Hepatocyte (in vitro differentiated cells): ENCODE results near the gene ARPP21. TPM values are rescaled to one million over a fixed set of nuclear protein-coding genes. Genes with fewer than 3 reads are reported as not detected.

ENCODE experiments used
- DNase-seq: peaks from one replicate; pipeline ENCODE4 v3.0.0-alpha.2; 2016; ENCODE audit warnings: low spot score
- H2AFZ ChIP-seq: fragments of 200-600 bp; sonication (generic); 2 replicates; pipeline ENCODE4 v1.6.0; 2016; ENCODE audit warnings: antibody characterized with exemption, mild to moderate bottlenecking
- H3K27ac ChIP-seq: fragments of 200-600 bp; sonication (generic); 2 replicates; pipeline ENCODE4 v1.5.1; 2016; ENCODE audit warnings: mild to moderate bottlenecking
- H3K27me3 ChIP-seq: fragments of 200-600 bp; sonication (generic); 2 replicates; pipeline ENCODE4 v1.6.1; 2016
- H3K36me3 ChIP-seq: fragments of 200-600 bp; sonication (generic); replicated peaks from 2 replicates; pipeline ENCODE4 v1.5.1; 2016; ENCODE audit warnings: low read depth; ENCODE audit not compliant: insufficient read depth
- H3K4me1 ChIP-seq: fragments of 200-600 bp; sonication (generic); 2 replicates; pipeline ENCODE4 v1.5.1; 2016; ENCODE audit warnings: mild to moderate bottlenecking, moderate library complexity; ENCODE audit not compliant: insufficient read depth
- H3K4me2 ChIP-seq: fragments of 200-600 bp; sonication (generic); 2 replicates; pipeline ENCODE4 v1.6.0; 2016
- H3K4me3 ChIP-seq: fragments of 200-600 bp; sonication (generic); 2 replicates; pipeline ENCODE4 v1.5.1; 2016; ENCODE audit warnings: mild to moderate bottlenecking
- H3K79me2 ChIP-seq: fragments of 200-600 bp; sonication (generic); 2 replicates; pipeline ENCODE4 v1.6.0; 2017; ENCODE audit warnings: mild to moderate bottlenecking
- H3K9me2 ChIP-seq: fragments of 200-600 bp; sonication (generic); replicated peaks from 2 replicates; pipeline ENCODE4 v1.6.0; 2017; ENCODE audit warnings: mild to moderate bottlenecking; ENCODE audit not compliant: insufficient read depth
- H3K9me3 ChIP-seq: fragments of 200-600 bp; sonication (generic); 2 replicates; pipeline ENCODE4 v1.5.1; 2016; ENCODE audit warnings: low read depth, mild to moderate bottlenecking
- H4K20me1 ChIP-seq: fragments of 200-600 bp; sonication (generic); 2 replicates; pipeline ENCODE4 v1.6.0; 2016; ENCODE audit warnings: mild to moderate bottlenecking; ENCODE audit not compliant: insufficient read depth, poor library complexity, severe bottlenecking
- CTCF ChIP-seq: fragments of 200-600 bp; sonication (generic); IDR thresholded peaks from 2 replicates; pipeline ENCODE4 v1.5.1; 2016; ENCODE audit warnings: antibody characterized with exemption, mild to moderate bottlenecking; ENCODE audit not compliant: poor library complexity
- EZH2 ChIP-seq: fragments of 200-600 bp; sonication (generic); IDR thresholded peaks from 2 replicates; pipeline ENCODE4 v1.6.1; 2016; ENCODE audit warnings: antibody characterized with exemption, mild to moderate bottlenecking, borderline replicate concordance
- EZH2phosphoT487 ChIP-seq: fragments of 200-600 bp; sonication (generic); IDR thresholded peaks from one replicate; pipeline ENCODE4 v1.6.1; 2018; ENCODE audit warnings: antibody characterized with exemption, mild to moderate bottlenecking, low read depth, moderate library complexity; ENCODE audit not compliant: unreplicated experiment, severe bottlenecking
- WGBS: methylation state at CpG from one replicate; pipeline ENCODE4 v1.1.6; 2016; ENCODE audit warnings: low lambda C conversion rate; ENCODE audit errors: missing lambda C conversion rate; 5-methylcytosine and 5-hydroxymethylcytosine counted together
- polyA plus RNA-seq: library from polyadenylated mRNA; unstranded; fragments of >200 nt; fragmentation: Nextera tagmentation; extraction: Ambion mirVana; gene quantifications from 2 replicates; pipeline ENCODE4 v1.2.1, GENCODE V29; 2016
- total RNA-seq: library from RNA; depleted of rRNA; stranded (reverse); fragments of >200 nt; gene quantifications from 2 replicates; pipeline ENCODE4 v1.2.3, GENCODE V29; 2014

ARPP21 gene
- total and polyA plus RNA-seq, 2 experiments from 2014 or later, result 0.19 TPM; not detected in 1

DNA sequence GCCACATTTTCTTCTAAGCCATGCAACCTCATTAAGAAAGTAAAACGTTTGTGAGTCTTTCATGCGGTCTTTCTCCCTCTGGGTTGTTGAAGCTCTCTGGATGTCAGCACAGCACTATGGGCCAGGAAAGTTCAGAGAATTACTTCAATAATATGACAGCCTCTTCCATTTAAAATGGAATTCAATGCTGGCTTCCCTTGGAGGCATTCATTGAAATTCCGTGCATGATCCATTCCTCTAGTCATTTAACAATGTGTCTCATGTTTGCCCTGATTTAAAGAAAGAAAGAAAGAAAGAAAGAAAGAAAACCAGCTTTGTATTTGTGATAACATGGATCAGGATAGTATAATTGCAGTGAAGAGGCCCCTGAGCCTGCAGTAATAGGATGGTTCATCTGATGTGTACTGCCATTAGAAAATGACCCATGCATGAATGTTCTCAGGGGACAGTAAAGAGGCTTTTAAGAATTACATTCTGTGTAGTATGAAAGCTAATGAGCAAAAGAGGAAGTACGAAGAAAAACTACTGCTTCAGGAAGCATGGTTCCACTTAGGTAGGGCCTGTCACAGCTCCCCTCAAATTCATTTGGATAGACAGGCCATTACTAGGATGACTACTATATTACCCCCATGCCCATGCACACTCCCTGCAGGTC is 146.0 kb downstream of the ARPP21 start:
- WGBS, result 93% methylated on average over 4 of the region's 4 CpGs
- Histone ChIP-seq H3K27ac (no peak overlapping the region), H3K9me3 (no peaks in the 10 kb centered on the region), H3K4me2 (no peak overlapping the region), H3K79me2 (no peaks in the 10 kb centered on the region), H3K4me3 (no peak overlapping the region), H3K4me1 (peaks cover 3% of the 10 kb centered on the region), H2AFZ (no peak overlapping the region), H3K9me2 (no peaks in the 10 kb centered on the region), H3K27me3 (no peaks in the 10 kb centered on the region), H3K36me3 (no peaks in the 10 kb centered on the region), H4K20me1 (no peaks in the 10 kb centered on the region)
- no peak for TF ChIP-seq EZH2
- TF ChIP-seq CTCF, result no peak
- no peak for TF ChIP-seq EZH2phosphoT487
- DNase-seq, result no peak

DNA sequence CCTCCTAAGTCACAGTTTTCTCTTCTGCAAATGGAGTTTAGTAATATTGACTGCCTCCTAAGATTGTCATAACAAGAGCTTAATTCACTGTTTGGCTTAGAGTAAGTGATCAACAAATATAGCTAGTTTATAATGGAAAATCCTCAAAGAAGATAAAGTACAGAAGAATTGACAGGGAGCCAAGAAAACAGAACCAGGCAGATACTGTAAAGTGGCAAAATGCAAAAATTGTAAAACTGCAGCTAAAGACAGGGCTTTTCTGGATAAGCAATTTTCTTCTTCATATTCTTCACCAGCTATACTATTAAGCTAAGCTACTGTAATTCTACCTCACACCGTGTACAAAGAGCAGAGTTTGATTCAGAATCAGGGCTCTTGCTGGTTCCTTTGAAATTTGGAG is 148.6 kb downstream of the ARPP21 start:
- TF ChIP-seq EZH2 (no peak), EZH2phosphoT487 (no peak), CTCF (no peak)
- WGBS, result 78% methylated on average over 1 of the region's 1 CpG

GRCh38 chr3:35789042-35789831 is 149.9 kb downstream of the ARPP21 start:
- H3K36me3 ChIP-seq, result no peaks in the 10 kb centered on the region
- no peak overlapping the region for H2AFZ ChIP-seq
- no peak overlapping the region for H3K4me3 ChIP-seq
- H3K4me1 ChIP-seq, result peaks cover 3% of the 10 kb centered on the region
- H4K20me1 ChIP-seq, result no peaks in the 10 kb centered on the region
- H3K27me3 ChIP-seq, result no peaks in the 10 kb centered on the region
- no peak overlapping the region for H3K4me2 ChIP-seq
- H3K79me2 ChIP-seq, result no peaks in the 10 kb centered on the region
- no peaks in the 10 kb centered on the region for H3K9me3 ChIP-seq
- TF ChIP-seq EZH2phosphoT487 (no peak), EZH2 (no peak), CTCF (no peak)
- DNase-seq, result no peak
- no peaks in the 10 kb centered on the region for H3K9me2 ChIP-seq
- no peak overlapping the region for H3K27ac ChIP-seq
- WGBS, result 77% methylated on average over 4 of the region's 4 CpGs

More for the DNA sequence above, 148.6 kb downstream of the ARPP21 start:
- peaks cover 3% of the 10 kb centered on the region for H3K4me1 ChIP-seq
- H3K27ac ChIP-seq, result no peak overlapping the region
- no peaks in the 10 kb centered on the region for H3K9me3 ChIP-seq
- H3K4me2 ChIP-seq, result no peak overlapping the region
- no peak overlapping the region for H2AFZ ChIP-seq
- H3K9me2 ChIP-seq, result no peaks in the 10 kb centered on the region
- no peaks in the 10 kb centered on the region for H4K20me1 ChIP-seq
- no peak for DNase-seq
- H3K4me3 ChIP-seq, result no peak overlapping the region
- no peaks in the 10 kb centered on the region for H3K27me3 ChIP-seq
- H3K79me2 ChIP-seq, result no peaks in the 10 kb centered on the region
- no peaks in the 10 kb centered on the region for H3K36me3 ChIP-seq
